Endothelial cell of umbilical vein (primary cell): ENCODE data around the gene DMD. TPM values are rescaled to one million over a fixed set of nuclear protein-coding genes. Genes with fewer than 3 reads are reported as not detected.

Experiments used
- BruUV-seq: library from RNA; stranded (reverse); fragments of 400-500 nt; replicated peaks from 2 replicates; lab custom pipeline; 2021; lab: Mats Ljungman, UMichigan
- CTCF ChIA-PET: fragments of 300-600, 350-600 bp; sonication (Branson Sonifier 250); formaldehyde crosslinking; loops from one replicate; lab custom pipeline; 2021; ENCODE audit warnings: antibody characterized with exemption, inconsistent platforms; lab: Charles Lee
- POLR2A ChIA-PET: fragments of 300-600, 350-600 bp; sonication (Branson Sonifier 250); formaldehyde crosslinking; loops from one replicate; lab custom pipeline; 2021; ENCODE audit warnings: antibody characterized with exemption, inconsistent platforms; lab: Charles Lee
- DNase-seq: peaks from one replicate; pipeline ENCODE4 v3.0.0-alpha.2; 2011; ENCODE audit warnings: low read depth, low spot score
- FAIRE-seq: peaks from 2 replicates; lab custom pipeline; 2011; peaks lifted over from hg19 to GRCh38; lab: Jason Lieb, UNC
- H2AFZ ChIP-seq: 2 replicates; pipeline ENCODE4 v1.6.0; 2012; ENCODE audit warnings: low read depth, low read length, control low read depth, inconsistent platforms
- H3K27ac ChIP-seq: 2 replicates; pipeline ENCODE4 v1.5.1; 2011; ENCODE audit warnings: low read depth, mild to moderate bottlenecking, control low read depth, low read length, moderate library complexity; ENCODE audit not compliant: insufficient read depth
- H3K27me3 ChIP-seq, 2 experiments: 2 replicates each; pipeline versions ENCODE4 v1.6.0 to v1.6.1; 2011; ENCODE audit warnings: low read length in 2 of 2, mixed read lengths in 1 of 2; ENCODE audit not compliant: control insufficient read depth in 2 of 2, insufficient read depth in 2 of 2
- H3K36me3 ChIP-seq, 2 experiments: 2 replicates in 1 of 2; 3 replicates in 1 of 2; pipeline ENCODE4 v1.5.1; 2011; ENCODE audit warnings: low read length in 2 of 2, mild to moderate bottlenecking in 1 of 2, moderate library complexity in 1 of 2; ENCODE audit not compliant: control insufficient read depth in 2 of 2, insufficient read depth in 2 of 2; ENCODE audit errors: extremely low read depth in 1 of 2
- H3K4me1 ChIP-seq: 3 replicates; pipeline ENCODE4 v1.5.1; 2011; ENCODE audit warnings: mild to moderate bottlenecking, low read length; ENCODE audit not compliant: control insufficient read depth, insufficient read depth; ENCODE audit errors: extremely low read depth
- H3K4me2 ChIP-seq: 2 replicates; pipeline ENCODE4 v1.6.1; 2011; ENCODE audit warnings: low read length, control low read depth, mixed read lengths; ENCODE audit not compliant: insufficient read depth
- H3K4me3 ChIP-seq, 3 experiments: fragments of 200-600 bp in 1 of 3; sonication (generic), shearing (Covaris generic) in 1 of 3; replicated peaks in 1 of 3; 2 replicates each; pipeline ENCODE4 v1.5.1; 2011 to 2016; ENCODE audit warnings: control low read depth in 3 of 3, low read length in 3 of 3, mild to moderate bottlenecking in 2 of 3, inconsistent platforms in 1 of 3, low read depth in 1 of 3, moderate library complexity in 1 of 3; ENCODE audit not compliant: insufficient read depth in 1 of 3
- H3K79me2 ChIP-seq: 2 replicates; pipeline ENCODE4 v1.6.0; 2012; ENCODE audit warnings: low read length, inconsistent platforms; ENCODE audit not compliant: control insufficient read depth, insufficient read depth
- H3K9ac ChIP-seq: replicated peaks from 2 replicates; pipeline ENCODE3; 2011; ENCODE audit warnings: low read length, control low read depth; ENCODE audit not compliant: insufficient read depth; ENCODE audit errors: extremely low read depth
- H3K9me1 ChIP-seq: replicated peaks from 3 replicates; pipeline ENCODE4 v1.6.0; 2011; ENCODE audit warnings: mild to moderate bottlenecking, low read length; ENCODE audit not compliant: control insufficient read depth, insufficient read depth; ENCODE audit errors: extremely low read depth
- H3K9me3 ChIP-seq: replicated peaks from 2 replicates; pipeline ENCODE4 v1.5.1; 2012; ENCODE audit warnings: low read length, inconsistent platforms; ENCODE audit not compliant: control insufficient read depth, insufficient read depth
- H4K20me1 ChIP-seq: replicated peaks from 2 replicates; pipeline ENCODE3; 2011; ENCODE audit warnings: mild to moderate bottlenecking, low read length; ENCODE audit not compliant: control insufficient read depth, insufficient read depth; ENCODE audit errors: extremely low read depth
- CTCF ChIP-seq, 2 donors: IDR thresholded peaks; 1 replicate in 1 of 2; 2 replicates in 1 of 2; pipeline ENCODE4 v1.5.1; 2011; ENCODE audit warnings: low read length in 2 of 2, mild to moderate bottlenecking in 2 of 2, moderate library complexity in 2 of 2, control low read depth in 1 of 2, inconsistent platforms in 1 of 2, low read depth in 1 of 2; ENCODE audit not compliant: insufficient read depth in 1 of 2; ENCODE audit errors: extremely low read depth in 1 of 2
- FOS ChIP-seq: IDR thresholded peaks from 2 replicates; pipeline ENCODE4 v1.6.1; 2011; ENCODE audit warnings: mild to moderate bottlenecking, low read length, moderate library complexity, borderline replicate concordance; ENCODE audit not compliant: insufficient read depth
- JUN ChIP-seq: IDR thresholded peaks from 2 replicates; pipeline ENCODE4 v1.6.1; 2011; ENCODE audit warnings: borderline replicate concordance, low read depth; ENCODE audit not compliant: insufficient read length, insufficient read depth
- POLR2A ChIP-seq: IDR thresholded peaks from 2 replicates; pipeline ENCODE4 v1.6.1; 2012; ENCODE audit warnings: low read depth, mild to moderate bottlenecking, control low read depth, low read length
- dilution Hi-C: fragments of 300-500 bp; cut with MboI; formaldehyde crosslinking; loops from one replicate; pipeline ENCODE4 v1.15.0; 2019; ENCODE audit warnings: low sequenced_read_pairs; ENCODE audit not compliant: extremely low pct_ligation_motif_present
- intact Hi-C: fragments of 100-400 bp; cut with micrococcal nuclease; formaldehyde crosslinking; loops from one replicate; pipeline ENCODE4 v1.10.0; 2022
- polyA plus RNA-seq, 4 experiments: library from polyadenylated mRNA; depleted of rRNA in 3 of 4; stranded (reverse) in 3 of 4; unstranded in 1 of 4; fragments of >200 nt; gene quantifications; 2 replicates each; pipeline versions ENCODE4 v1.2.1 to v1.2.3, GENCODE V29; 2011 to 2012; ENCODE audit warnings: missing spikeins in 1 of 4
- total RNA-seq: library from RNA; stranded (reverse); gene quantifications from 2 replicates; pipeline ENCODE4 v1.2.3, GENCODE V29; 2021
- TF ChIP-seq, protein P1 (sequence below): IDR thresholded peaks from 2 replicates; pipeline ENCODE4 v1.6.1; 2011; ENCODE audit not compliant: insufficient read depth, insufficient read length

The DMD gene
- total and polyA plus RNA-seq, 2 donors (not counting 3 experiments of a cell fraction or from before 2014, with no cell fraction given), result 7.3 to 9.0 TPM

GRCh38 chrX:31279359-31279758, 1932.0 kb downstream of the DMD start:
- CTCF ChIA-PET, result interaction anchor here (0.9 to 2.0 kb wide), 7 partner anchors 8 to 378 kb away, joined by 3 to 20 read pairs (median 4); no protein-coding TSS in a partner anchor

More at GRCh38 chrX:31279359-31279758, 1932.0 kb downstream of the DMD start:
- Histone ChIP-seq H3K9ac (no peak overlapping the region), H4K20me1 (no peaks in the 10 kb centered on the region), H3K36me3 (no peaks in the 10 kb centered on the region), H3K9me1 (no peaks in the 10 kb centered on the region), H3K27me3 (no peaks in the 10 kb centered on the region), H3K9me3 (no peaks in the 10 kb centered on the region), H2AFZ (no peak overlapping the region), H3K4me3 (no peak overlapping the region), H3K4me1 (no peaks in the 10 kb centered on the region), H3K79me2 (no peaks in the 10 kb centered on the region), H3K4me2 (no peak overlapping the region), H3K27ac (no peak overlapping the region)
- DNase-seq, result peak; percentile 6
- no peak for FAIRE-seq
- no TSS peak for BruUV-seq
- POLR2A ChIA-PET, result no interaction called here
- dilution Hi-C loops (no loop called here), intact Hi-C loops (loop anchor here (1.0 kb wide), 1 partner anchor 379 kb away; no protein-coding TSS in a partner anchor)
- TF ChIP-seq CTCF (IDR thresholded peaks at IDR 0.05; ENCODE audit: extremely low read depth in 1 of 2, insufficient read depth in 1 of 2, low read depth in 1 of 2, low read length in 2 of 2), result no peak
- TF ChIP-seq JUN, result no peak
- TF ChIP-seq FOS, result no peak
- TF ChIP-seq, protein P1, sequence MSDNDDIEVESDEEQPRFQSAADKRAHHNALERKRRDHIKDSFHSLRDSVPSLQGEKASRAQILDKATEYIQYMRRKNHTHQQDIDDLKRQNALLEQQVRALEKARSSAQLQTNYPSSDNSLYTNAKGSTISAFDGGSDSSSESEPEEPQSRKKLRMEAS, result no peak
- TF ChIP-seq POLR2A, result no peak
